NCI-H524 (cell line): ENCODE data around the gene LRRC55.

Experiments
- DNase-seq, 2 experiments: peaks; one replicate each; lab custom pipeline; 2025; lab: John Stamatoyannopoulos, UW

Gene LRRC55

GRCh38 chr11:57235761-57236703 is 54.3 kb downstream of the LRRC55 start:
- no peak for DNase-seq

GRCh38 chr11:57237204-57237681 is 55.5 kb downstream of the LRRC55 start, which contains the start of gene APLNR:
Gene APLNR, minus strand, starts transcription at chr11:57237250. Its CDS starts 246 bp downstream, at chr11:57237004.
- peak; percentile 29 to 32 for DNase-seq

- no peak for DNase-seq
Measured at GRCh38 chr11:57239348-57239747, 57.6 kb downstream of the LRRC55 start.

GRCh38 chr11:57240007-57240406 is 58.3 kb downstream of the LRRC55 start:
- no peak for DNase-seq

- peak; percentile 67 to 82 for DNase-seq
Measured at GRCh38 chr11:57240757-57241156, 59.0 kb downstream of the LRRC55 start.
